ENCODE measurements around the gene ZKSCAN3.

DNA sequence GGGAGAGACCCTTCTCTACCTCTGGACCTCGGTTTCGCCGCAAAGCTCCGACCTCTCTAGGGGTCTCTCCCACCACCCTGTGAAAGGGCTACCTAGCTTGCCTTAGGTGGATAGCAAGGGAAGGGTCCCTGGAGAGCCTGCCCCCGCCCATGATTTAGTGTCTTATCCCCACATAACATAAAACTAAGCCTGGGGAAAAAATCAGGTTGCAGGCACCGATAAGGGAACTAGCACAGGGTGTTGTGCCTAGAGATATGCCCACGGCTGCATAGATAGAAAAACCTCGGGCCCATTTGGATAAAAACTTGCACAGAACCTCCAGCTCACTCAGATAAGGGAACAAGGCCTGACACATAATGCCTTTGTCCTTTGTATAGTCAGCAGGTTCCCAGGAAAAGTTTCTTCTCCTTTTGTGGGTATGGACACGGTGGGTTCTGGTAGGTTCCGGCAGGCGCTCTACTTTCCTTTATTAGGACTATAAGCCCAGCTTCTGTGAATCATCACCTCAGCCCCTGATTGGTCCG lies 14.6 kb upstream of the ZKSCAN3 start:
- TF ChIP-seq, protein P1, sequence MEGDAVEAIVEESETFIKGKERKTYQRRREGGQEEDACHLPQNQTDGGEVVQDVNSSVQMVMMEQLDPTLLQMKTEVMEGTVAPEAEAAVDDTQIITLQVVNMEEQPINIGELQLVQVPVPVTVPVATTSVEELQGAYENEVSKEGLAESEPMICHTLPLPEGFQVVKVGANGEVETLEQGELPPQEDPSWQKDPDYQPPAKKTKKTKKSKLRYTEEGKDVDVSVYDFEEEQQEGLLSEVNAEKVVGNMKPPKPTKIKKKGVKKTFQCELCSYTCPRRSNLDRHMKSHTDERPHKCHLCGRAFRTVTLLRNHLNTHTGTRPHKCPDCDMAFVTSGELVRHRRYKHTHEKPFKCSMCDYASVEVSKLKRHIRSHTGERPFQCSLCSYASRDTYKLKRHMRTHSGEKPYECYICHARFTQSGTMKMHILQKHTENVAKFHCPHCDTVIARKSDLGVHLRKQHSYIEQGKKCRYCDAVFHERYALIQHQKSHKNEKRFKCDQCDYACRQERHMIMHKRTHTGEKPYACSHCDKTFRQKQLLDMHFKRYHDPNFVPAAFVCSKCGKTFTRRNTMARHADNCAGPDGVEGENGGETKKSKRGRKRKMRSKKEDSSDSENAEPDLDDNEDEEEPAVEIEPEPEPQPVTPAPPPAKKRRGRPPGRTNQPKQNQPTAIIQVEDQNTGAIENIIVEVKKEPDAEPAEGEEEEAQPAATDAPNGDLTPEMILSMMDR (IDR thresholded peaks at IDR 0.05): no peak
- TF ChIP-seq POLR2AphosphoS5 (IDR thresholded peaks at IDR 0.05): no peak
- no peak for TF ChIP-seq POLR2A (IDR thresholded peaks at IDR 0.05)
